Osteoblast (primary cell): ENCODE results near the gene C1QA. TPM values are rescaled to one million over a fixed set of nuclear protein-coding genes. Genes with fewer than 3 reads are reported as not detected.

ENCODE experiments used
- DNase-seq: peaks from one replicate; pipeline ENCODE4 v3.0.0; 2011; ENCODE audit warnings: low spot score, mixed read lengths; ENCODE audit not compliant: insufficient read length; ENCODE audit errors: missing footprints
- H2AFZ ChIP-seq: 2 replicates; pipeline ENCODE4 v1.6.0; 2011; ENCODE audit warnings: mild to moderate bottlenecking, low read length
- H3K27ac ChIP-seq: 2 replicates; pipeline ENCODE4 v1.5.1; 2011; ENCODE audit warnings: mild to moderate bottlenecking, low read depth, low read length, moderate library complexity
- H3K27me3 ChIP-seq: 2 replicates; pipeline ENCODE4 v1.6.0; 2012; ENCODE audit warnings: mild to moderate bottlenecking, control low read depth, inconsistent platforms, low read length, moderate library complexity; ENCODE audit not compliant: insufficient read depth
- H3K36me3 ChIP-seq: 2 replicates; pipeline ENCODE4 v1.5.1; 2011; ENCODE audit warnings: mild to moderate bottlenecking, low read length, control low read depth, moderate library complexity; ENCODE audit not compliant: insufficient read depth
- H3K4me1 ChIP-seq: 2 replicates; pipeline ENCODE4 v1.5.1; 2011; ENCODE audit warnings: mild to moderate bottlenecking, low read length, control low read depth, moderate library complexity; ENCODE audit not compliant: insufficient read depth
- H3K4me2 ChIP-seq: 2 replicates; pipeline ENCODE4 v1.6.0; 2011; ENCODE audit warnings: mild to moderate bottlenecking, low read length; ENCODE audit not compliant: insufficient read depth
- H3K4me3 ChIP-seq: fragments of 200-600 bp; sonication (generic); 3 replicates; pipeline ENCODE4 v1.5.1; 2012; ENCODE audit warnings: mild to moderate bottlenecking, low read length, inconsistent platforms; ENCODE audit not compliant: insufficient read depth
- H3K79me2 ChIP-seq: 2 replicates; pipeline ENCODE4 v1.6.0; 2012; ENCODE audit warnings: mild to moderate bottlenecking, low read length, control low read depth, inconsistent platforms; ENCODE audit not compliant: insufficient read depth
- H3K9me3 ChIP-seq: 2 replicates; pipeline ENCODE4 v1.5.1; 2011; ENCODE audit warnings: low read depth, low read length, control low read depth
- H4K20me1 ChIP-seq: 2 replicates; pipeline ENCODE4 v1.6.0; 2012; ENCODE audit warnings: mild to moderate bottlenecking, low read length, control low read depth; ENCODE audit not compliant: insufficient read depth
- small RNA-seq: library from RNA; depleted of rRNA; stranded (forward); fragments of <200 nt; gene quantifications from one replicate; pipeline ENCODE3, GENCODE V24; 2012
- total RNA-seq: library from RNA; depleted of rRNA; stranded (reverse); fragments of >200 nt; gene quantifications from 2 replicates; pipeline ENCODE4 v1.2.3, GENCODE V29; 2012
- TF ChIP-seq, protein P1 (sequence below): IDR thresholded peaks from 2 replicates; pipeline ENCODE4 v1.5.1; 2011; ENCODE audit warnings: mild to moderate bottlenecking, low read depth, low read length, moderate library complexity; ENCODE audit errors: extremely low read depth

The C1QA gene
- total RNA-seq, 1 donor = 1.1 TPM

DNA sequence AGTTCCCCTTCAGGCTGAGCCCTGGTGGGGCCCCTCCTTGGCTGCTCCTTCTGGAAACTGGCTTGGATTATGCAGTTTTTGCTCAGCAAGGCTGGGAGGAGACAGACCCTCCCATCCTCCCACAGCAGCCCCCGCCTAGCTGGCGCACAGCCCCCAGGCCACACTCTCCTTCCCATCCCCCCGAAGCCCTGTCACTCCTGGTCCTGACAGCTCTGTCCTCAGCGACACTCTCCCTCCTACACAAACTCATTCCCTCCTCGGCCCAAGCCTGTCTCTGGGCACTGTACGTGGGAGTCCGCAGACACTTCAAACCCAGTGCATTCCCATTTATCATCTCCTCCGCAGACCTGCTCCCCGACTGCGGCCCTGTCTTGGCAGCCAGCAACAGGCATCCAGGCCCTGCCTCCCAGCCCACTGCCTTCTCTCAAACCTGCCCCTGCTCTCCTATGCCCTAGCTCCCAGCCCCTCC is 49.2 kb downstream of the C1QA start:
- no peak for DNase-seq
- Histone ChIP-seq H3K27me3 (peaks cover 21% of the 10 kb centered on the region), H2AFZ (no peak overlapping the region), H3K27ac (no peak overlapping the region), H3K4me2 (no peak overlapping the region), H3K36me3 (no peaks in the 10 kb centered on the region), H3K4me3 (no peak overlapping the region), H3K9me3 (no peaks in the 10 kb centered on the region), H4K20me1 (no peaks in the 10 kb centered on the region), H3K79me2 (no peaks in the 10 kb centered on the region), H3K4me1 (peaks cover 8% of the 10 kb centered on the region)
- TF ChIP-seq, protein P1, sequence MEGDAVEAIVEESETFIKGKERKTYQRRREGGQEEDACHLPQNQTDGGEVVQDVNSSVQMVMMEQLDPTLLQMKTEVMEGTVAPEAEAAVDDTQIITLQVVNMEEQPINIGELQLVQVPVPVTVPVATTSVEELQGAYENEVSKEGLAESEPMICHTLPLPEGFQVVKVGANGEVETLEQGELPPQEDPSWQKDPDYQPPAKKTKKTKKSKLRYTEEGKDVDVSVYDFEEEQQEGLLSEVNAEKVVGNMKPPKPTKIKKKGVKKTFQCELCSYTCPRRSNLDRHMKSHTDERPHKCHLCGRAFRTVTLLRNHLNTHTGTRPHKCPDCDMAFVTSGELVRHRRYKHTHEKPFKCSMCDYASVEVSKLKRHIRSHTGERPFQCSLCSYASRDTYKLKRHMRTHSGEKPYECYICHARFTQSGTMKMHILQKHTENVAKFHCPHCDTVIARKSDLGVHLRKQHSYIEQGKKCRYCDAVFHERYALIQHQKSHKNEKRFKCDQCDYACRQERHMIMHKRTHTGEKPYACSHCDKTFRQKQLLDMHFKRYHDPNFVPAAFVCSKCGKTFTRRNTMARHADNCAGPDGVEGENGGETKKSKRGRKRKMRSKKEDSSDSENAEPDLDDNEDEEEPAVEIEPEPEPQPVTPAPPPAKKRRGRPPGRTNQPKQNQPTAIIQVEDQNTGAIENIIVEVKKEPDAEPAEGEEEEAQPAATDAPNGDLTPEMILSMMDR = no peak

DNA sequence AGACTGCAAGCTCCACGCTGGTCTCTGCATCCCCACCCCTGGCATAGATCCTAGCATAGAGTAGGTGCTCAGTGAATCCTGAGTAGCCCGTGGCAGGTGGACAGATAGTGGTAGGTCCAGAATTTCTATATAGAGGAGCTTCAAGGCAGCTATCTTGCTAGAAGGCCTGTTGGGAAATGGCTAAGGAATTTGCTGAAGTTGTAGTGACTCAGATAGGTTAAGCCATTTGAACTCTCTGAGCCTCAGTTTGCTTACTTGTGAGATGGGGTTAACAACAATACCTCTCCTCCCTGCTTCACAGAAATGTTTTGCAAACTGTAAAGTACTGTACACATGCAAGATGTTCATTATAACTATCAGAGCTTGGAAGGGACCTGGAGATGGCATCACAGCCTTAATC is 50.8 kb downstream of the C1QA start:
- H3K27ac ChIP-seq = no peak overlapping the region
- H3K4me1 ChIP-seq = peaks cover 8% of the 10 kb centered on the region
- no peak overlapping the region for H2AFZ ChIP-seq
- H3K9me3 ChIP-seq = no peaks in the 10 kb centered on the region
- H3K36me3 ChIP-seq = no peaks in the 10 kb centered on the region
- no peak overlapping the region for H3K4me3 ChIP-seq
- no peaks in the 10 kb centered on the region for H3K79me2 ChIP-seq
- TF ChIP-seq, protein P1 = no peak
- no peak overlapping the region for H3K4me2 ChIP-seq
- H3K27me3 ChIP-seq = peaks cover 18% of the 10 kb centered on the region
- DNase-seq = no peak
- no peaks in the 10 kb centered on the region for H4K20me1 ChIP-seq

DNA sequence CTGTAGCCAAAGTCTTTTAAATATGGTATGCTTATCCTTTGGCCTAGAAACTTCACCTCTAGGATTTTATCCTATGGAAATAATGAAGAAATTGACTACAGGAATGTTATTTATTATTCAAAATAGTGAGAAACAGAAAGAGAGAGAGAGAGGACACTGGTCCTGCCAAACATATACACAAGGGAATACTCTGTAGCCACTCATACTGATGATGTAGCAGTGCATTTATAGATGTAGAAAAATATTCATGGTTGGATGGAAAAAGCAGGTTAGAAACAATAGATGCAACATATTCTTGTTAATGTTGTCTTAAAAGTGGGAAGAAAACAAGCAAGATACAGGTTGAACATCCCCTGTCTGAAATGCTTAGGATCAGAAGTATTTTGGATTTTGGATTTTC is 52.0 kb downstream of the C1QA start:
- Histone ChIP-seq H3K27me3 (peaks cover 10% of the 10 kb centered on the region), H3K4me2 (no peak overlapping the region), H2AFZ (no peak overlapping the region), H3K79me2 (no peaks in the 10 kb centered on the region), H3K4me3 (no peak overlapping the region), H3K27ac (no peak overlapping the region), H3K9me3 (no peaks in the 10 kb centered on the region), H4K20me1 (no peaks in the 10 kb centered on the region), H3K36me3 (no peaks in the 10 kb centered on the region), H3K4me1 (peaks cover 8% of the 10 kb centered on the region)
- DNase-seq = peak; percentile 80
- TF ChIP-seq, protein P1 = no peak

Small RNA genes lying within 50 kb of the gene (small RNA-seq; reads per million reads assigned to genes)
- gene MIR6127 = not detected

Other genes starting within 250 kb of the C1QA start
- 13.8 and 16.3 TPM in 2 replicates for gene ZBTB40, start 184.8 kb upstream of the C1QA start, total RNA-seq
- gene EPHA8, start 73.1 kb upstream of the C1QA start, total RNA-seq = not detected in 2 replicates
- gene C1QC, start 7.0 kb downstream of the C1QA start, total RNA-seq = 2.2 TPM in 1 of 2 replicates, not detected in the other
- gene C1QB, start 16.6 kb downstream of the C1QA start, total RNA-seq = 0.72 TPM in 1 of 2 replicates, not detected in the other
- 8.7 and 14.7 TPM in 2 replicates for gene EPHB2, start 74.2 kb downstream of the C1QA start, total RNA-seq